B cell (primary cell): ENCODE measurements around the gene GALK1. TPM values are rescaled to one million over a fixed set of nuclear protein-coding genes. Genes with fewer than 3 reads are reported as not detected.

Experiments used
- ATAC-seq: fragments of 200-7000 bp; cut with Tn5 transposase; one replicate; pipeline ENCODE4 v1.10.0; 2021; ENCODE audit warnings: low read depth, mild to moderate bottlenecking, moderate number of reproducible peaks, moderate library complexity
- CTCF ChIA-PET: fragments of 350-600 bp; sonication (Branson Sonifier 250); formaldehyde crosslinking; loops from one replicate; lab custom pipeline; 2021; ENCODE audit warnings: antibody characterized with exemption, inconsistent platforms; lab: Charles Lee
- POLR2A ChIA-PET: fragments of 350-600 bp; sonication (Branson Sonifier 250); formaldehyde crosslinking; loops from one replicate; lab custom pipeline; 2021; ENCODE audit warnings: antibody characterized with exemption; lab: Charles Lee
- DNase-seq: peaks from one replicate; pipeline ENCODE4 v3.0.0; 2013
- H2AFZ ChIP-seq: 2 replicates; pipeline ENCODE4 v1.6.1; 2012; ENCODE audit warnings: mild to moderate bottlenecking, low read depth, low read length; ENCODE audit not compliant: insufficient read depth, poor library complexity, severe bottlenecking
- H3K27ac ChIP-seq, 2 donors: 1 replicate in 1 of 2; 2 replicates in 1 of 2; pipeline ENCODE4 v1.5.1; 2012 to 2013; ENCODE audit warnings: low read length in 2 of 2, mild to moderate bottlenecking in 2 of 2, moderate library complexity in 1 of 2
- H3K27me3 ChIP-seq, 4 experiments: fragments of 200-600 bp in 1 of 4; sonication (generic) in 1 of 4; replicated peaks in 1 of 4; 1 replicate in 2 of 4; 2 replicates in 2 of 4; pipeline versions ENCODE4 v1.6.1 to v1.7.0; 2013 to 2016; ENCODE audit warnings: low read length in 3 of 4, mild to moderate bottlenecking in 2 of 4, mixed read lengths in 1 of 4, moderate library complexity in 1 of 4; ENCODE audit not compliant: insufficient read depth in 4 of 4, control insufficient read depth in 3 of 4; ENCODE audit errors: control extremely low read depth in 1 of 4
- H3K36me3 ChIP-seq, 2 experiments: replicated peaks in 1 of 2; 1 replicate in 1 of 2; 2 replicates in 1 of 2; pipeline versions ENCODE4 v1.6.1 to v1.7.1; 2013; ENCODE audit warnings: low read length in 1 of 2; ENCODE audit not compliant: insufficient read depth in 2 of 2, control insufficient read depth in 1 of 2; ENCODE audit errors: control extremely low read depth in 1 of 2, extremely low read depth in 1 of 2
- H3K4me1 ChIP-seq, 2 donors: fragments of 200-600 bp in 1 of 2; sonication (generic) in 1 of 2; 1 replicate in 1 of 2; 2 replicates in 1 of 2; pipeline versions ENCODE4 v1.5.1 to v1.6.1; 2013 to 2017; ENCODE audit warnings: low read length in 2 of 2; ENCODE audit not compliant: control insufficient read depth in 2 of 2, insufficient read depth in 2 of 2
- H3K4me2 ChIP-seq: replicated peaks from 2 replicates; pipeline ENCODE3; 2012; ENCODE audit warnings: mild to moderate bottlenecking, low read depth, low read length; ENCODE audit not compliant: poor library complexity, severe bottlenecking
- H3K4me3 ChIP-seq, 5 experiments: fragments of 200-600 bp in 1 of 5; sonication (generic) in 1 of 5; 1 replicate in 3 of 5; 2 replicates in 2 of 5; pipeline versions ENCODE4 v1.5.1 to v1.7.0; 2011 to 2016; ENCODE audit warnings: low read length in 4 of 5, mild to moderate bottlenecking in 4 of 5, low read depth in 2 of 5, control low read depth in 1 of 5, moderate library complexity in 1 of 5; ENCODE audit not compliant: insufficient read depth in 1 of 5; ENCODE audit errors: control extremely low read depth in 1 of 5, extremely low read depth in 1 of 5
- H3K79me2 ChIP-seq: fragments of 200-600 bp; sonication (generic); one replicate; pipeline ENCODE4 v1.6.0; 2016; ENCODE audit warnings: low read length; ENCODE audit not compliant: control insufficient read depth, insufficient read depth
- H3K9ac ChIP-seq: fragments of 200-600 bp; sonication (generic); 2 replicates; pipeline ENCODE4 v1.6.1; 2017; ENCODE audit warnings: mild to moderate bottlenecking, low read length, moderate library complexity
- H3K9me3 ChIP-seq, 3 donors: one replicate each; pipeline versions ENCODE4 v1.6.1 to v1.7.1; 2013; ENCODE audit warnings: low read length in 2 of 3; ENCODE audit not compliant: control insufficient read depth in 2 of 3, insufficient read depth in 1 of 3; ENCODE audit errors: control extremely low read depth in 1 of 3
- H4K20me1 ChIP-seq: 2 replicates; pipeline ENCODE4 v1.6.0; 2012; ENCODE audit warnings: mild to moderate bottlenecking, low read length; ENCODE audit not compliant: insufficient read depth, control insufficient read depth, poor library complexity, severe bottlenecking
- H3K27ac Mint-ChIP-seq: one replicate; pipeline ENCODE4 v1.8.0; 2021; ENCODE audit warnings: mixed read lengths
- H3K27me3 Mint-ChIP-seq: one replicate; pipeline ENCODE4 v1.8.0; 2021; ENCODE audit warnings: mixed read lengths
- H3K4me1 Mint-ChIP-seq: one replicate; pipeline ENCODE4 v1.8.0; 2021; ENCODE audit warnings: mixed read lengths
- H3K4me3 Mint-ChIP-seq: one replicate; pipeline ENCODE4 v1.8.0; 2021; ENCODE audit warnings: mixed read lengths
- H3K9me3 Mint-ChIP-seq: one replicate; pipeline ENCODE4 v1.8.0; 2022; ENCODE audit warnings: mixed read lengths; ENCODE audit not compliant: insufficient read depth
- CTCF ChIP-seq: fragments of 200-600 bp; IDR thresholded peaks from one replicate; pipeline ENCODE4 v1.8.0; 2022; ENCODE audit warnings: antibody characterized with exemption, mild to moderate bottlenecking
- EZH2 ChIP-seq: IDR thresholded peaks from 2 replicates; pipeline ENCODE4 v1.6.1; 2012; ENCODE audit warnings: borderline replicate concordance, low read depth, mild to moderate bottlenecking, moderate library complexity, low read length; ENCODE audit not compliant: insufficient read depth, poor library complexity, severe bottlenecking
- WGBS: methylation state at CpG from one replicate; pipeline ENCODE4 v1.1.5; 2013; ENCODE audit warnings: missing lambda C conversion rate; ENCODE audit not compliant: insufficient coverage; 5-methylcytosine and 5-hydroxymethylcytosine counted together
- intact Hi-C: fragments of 100-400 bp; cut with micrococcal nuclease; formaldehyde crosslinking; loops from one replicate; pipeline ENCODE4 v1.10.0; 2022
- polyA plus RNA-seq: library from polyadenylated mRNA; depleted of rRNA; stranded (reverse); fragments of >200 nt; gene quantifications from 2 replicates; pipeline ENCODE4 v1.2.3, GENCODE V29; 2012
- total RNA-seq, 2 donors: library from RNA; stranded (reverse); fragments of 120-200 nt in 1 of 2; gene quantifications; 1 replicate in 1 of 2; 2 replicates in 1 of 2; pipeline versions ENCODE4 v1.2.3 to v1.2.4, GENCODE V29; 2013 to 2022

GALK1 gene
- total and polyA plus RNA-seq, 2 donors (not counting 1 experiment from before 2014, with no cell fraction given), result 29.8 to 37.4 TPM

- Mint-ChIP-seq H3K27me3 (no peaks in the 10 kb centered on the region), H3K4me3 (peak overlapping the region; percentile 96), H3K27ac (peak overlapping the region; percentile 100), H3K4me1 (peaks cover 47% of the 10 kb centered on the region), H3K9me3 (peaks cover 2% of the 10 kb centered on the region)
- Histone ChIP-seq H3K27me3 (no peaks in the 10 kb centered on the region), H3K4me3 (peak overlapping the region; percentile 75 to 83 (median 81)), H3K9me3 (no peaks in the 10 kb centered on the region), H3K79me2 (peaks cover 52% of the 10 kb centered on the region), H4K20me1 (no peaks in the 10 kb centered on the region), H3K9ac (peak overlapping the region; percentile 88), H3K4me2 (peak overlapping the region; percentile 83), H3K36me3 (no peaks in the 10 kb centered on the region), H3K4me1 (peaks cover 39 to 45% of the 10 kb centered on the region in 2 donors), H2AFZ (peak overlapping the region; percentile 65), H3K27ac (peak overlapping the region; percentile 100)
- WGBS, result 16% methylated on average over 40 of the region's 43 CpGs
- CTCF ChIA-PET, result interaction anchor here (0.6 to 5.2 kb wide), 11 partner anchors 9 to 386 kb away, joined by 3 to 33 read pairs (median 3); partner anchors contain the start of genes TRIM65 and WBP2
- intact Hi-C loops, result loop anchor here (2.0 kb wide), 3 partner anchors 42 to 942 kb away; partner anchors contain the start of genes JMJD6, METTL23 and UNC13D
- peak; percentile 62 for ATAC-seq
- no peak for DNase-seq
- POLR2A ChIA-PET, result interaction anchor here (0.6 to 5.5 kb wide), 22 partner anchors 9 to 565 kb away, joined by 3 to 38 read pairs (median 4); partner anchors contain the start of genes GALK1, MRPL38, TRIM65 and UNC13D
- TF ChIP-seq EZH2 (no peak), CTCF (no peak)
These were observed 20.3 kb upstream of the GALK1 start for GRCh38 chr17:75785016-75785890.
